HepG2 (cell line): ENCODE data around the gene FANCE. TPM values are rescaled to one million over a fixed set of nuclear protein-coding genes. Genes with fewer than 3 reads are reported as not detected.

Experiments used
- ASH2L ChIP-seq: fragments of 300-600, 200-600 bp; sonication (generic); IDR thresholded peaks from 2 replicates; pipeline ENCODE4 v1.7.0; 2017; ENCODE audit warnings: low read depth, mild to moderate bottlenecking, moderate library complexity, mixed read lengths, low read length; ENCODE audit not compliant: insufficient read length
- ATAD3A ChIP-seq: sonication (generic); formaldehyde crosslinking; IDR thresholded peaks from 2 replicates; pipeline ENCODE4 v1.4.0; 2020; ENCODE audit warnings: missing genetic modification reagents
- CEBPG ChIP-seq: IDR thresholded peaks from 2 replicates; pipeline ENCODE4 v1.6.1; 2016
- HNF4G ChIP-seq, 2 experiments: sonication (generic) in 1 of 2; formaldehyde crosslinking in 1 of 2; IDR thresholded peaks; 2 replicates each; pipeline versions ENCODE4 v1.4.0 to v1.6.1; 2011 to 2020; ENCODE audit warnings: borderline replicate concordance in 2 of 2, low read depth in 2 of 2, mild to moderate bottlenecking in 2 of 2, low read length in 1 of 2, missing genetic modification reagents in 1 of 2, moderate library complexity in 1 of 2
- KDM6A ChIP-seq: IDR thresholded peaks from 2 replicates; pipeline ENCODE4 v1.6.1; 2016; ENCODE audit warnings: low read depth
- MEF2D ChIP-seq: sonication (generic); formaldehyde crosslinking; IDR thresholded peaks from 2 replicates; pipeline ENCODE4 v1.5.1; 2020; ENCODE audit warnings: mild to moderate bottlenecking, missing genetic modification reagents
- MTF1 ChIP-seq: sonication (generic); formaldehyde crosslinking; IDR thresholded peaks from 2 replicates; pipeline ENCODE4 v1.5.0; 2020; ENCODE audit warnings: missing genetic modification reagents
- NR2F6 ChIP-seq, 2 experiments: IDR thresholded peaks; 2 replicates each; pipeline ENCODE4 v1.6.1; 2016; ENCODE audit warnings: antibody characterized with exemption in 1 of 2, mild to moderate bottlenecking in 1 of 2
- PAWR ChIP-seq: sonication (generic); formaldehyde crosslinking; IDR thresholded peaks from 2 replicates; pipeline ENCODE4 v1.4.0; 2020; ENCODE audit warnings: missing genetic modification reagents, mild to moderate bottlenecking, borderline replicate concordance
- RFX5 ChIP-seq: IDR thresholded peaks from 2 replicates; pipeline ENCODE4 v1.6.1; 2011; ENCODE audit warnings: low read depth, low read length, improper control_type of control experiment
- SCMH1 ChIP-seq: sonication (generic); formaldehyde crosslinking; IDR thresholded peaks from 2 replicates; pipeline ENCODE4 v1.9.0; 2021; ENCODE audit warnings: missing genetic modification reagents, mild to moderate bottlenecking, borderline replicate concordance
- SMAD9 ChIP-seq: sonication (generic); formaldehyde crosslinking; IDR thresholded peaks from 2 replicates; pipeline ENCODE4 v1.5.1; 2020; ENCODE audit warnings: mild to moderate bottlenecking, missing genetic modification reagents
- SMYD3 ChIP-seq: sonication (generic); formaldehyde crosslinking; IDR thresholded peaks from 2 replicates; pipeline ENCODE4 v1.8.1; 2023; ENCODE audit warnings: mild to moderate bottlenecking, missing genetic modification reagents
- SSRP1 ChIP-seq: IDR thresholded peaks from 2 replicates; pipeline ENCODE4 v1.6.1; 2016; ENCODE audit warnings: control low read depth
- ZBTB14 ChIP-seq: sonication (generic); formaldehyde crosslinking; IDR thresholded peaks from 2 replicates; pipeline ENCODE4 v1.4.0; 2020; ENCODE audit warnings: missing genetic modification reagents
- ZBTB40 ChIP-seq, 2 experiments: fragments of 450-650 bp in 1 of 2; sonication (generic) in 1 of 2; formaldehyde crosslinking in 1 of 2; IDR thresholded peaks; 2 replicates each; pipeline versions ENCODE4 v1.6.1 to v1.8.0; 2016 to 2022; ENCODE audit warnings: antibody characterized with exemption in 1 of 2, mild to moderate bottlenecking in 1 of 2, missing genetic modification reagents in 1 of 2
- ZC3H13 ChIP-seq: sonication (generic); formaldehyde crosslinking; IDR thresholded peaks from 2 replicates; pipeline ENCODE4 v1.8.1; 2023; ENCODE audit warnings: mild to moderate bottlenecking, missing genetic modification reagents, moderate library complexity
- ZNF567 ChIP-seq: sonication (generic); formaldehyde crosslinking; IDR thresholded peaks from 2 replicates; pipeline ENCODE4 v1.8.1; 2023; ENCODE audit warnings: mild to moderate bottlenecking, missing genetic modification reagents, borderline replicate concordance
- ZNF766 ChIP-seq: sonication (generic); formaldehyde crosslinking; IDR thresholded peaks from 2 replicates; pipeline ENCODE4 v1.5.0; 2020; ENCODE audit warnings: missing genetic modification reagents, borderline replicate concordance
- polyA plus RNA-seq, 8 experiments: library from polyadenylated mRNA; depleted of rRNA in 3 of 8; stranded (reverse) in 7 of 8; unstranded in 1 of 8; fragments of >200 nt; fragmentation: Illumina TruSeq in 4 of 8; extraction: Trizol in 4 of 8; gene quantifications; 2 replicates each; pipeline versions ENCODE4 v1.2.1 to v1.2.3, GENCODE V29; 2011 to 2016; ENCODE audit warnings: low read depth in 4 of 8, missing spikeins in 1 of 8, mixed read lengths in 1 of 8; ENCODE audit not compliant: insufficient read depth in 1 of 8
- total RNA-seq, 5 experiments: library from RNA; depleted of rRNA; stranded (reverse); fragments of >200 nt; fragmentation: Illumina TruSeq; extraction: Trizol; gene quantifications; 2 replicates each; pipeline ENCODE4 v1.2.3, GENCODE V29; 2016; ENCODE audit warnings: low read depth in 1 of 5

FANCE gene
- total and polyA plus RNA-seq, 2 of the 13 experiments (the other 11 are each of a cell fraction or from before 2014, with no cell fraction given) = 7.1 to 11.2 TPM

GRCh38 chr6:35473075-35473849 is 21.1 kb downstream of the FANCE start (continued):
- TF ChIP-seq ZBTB14 (CRISPR knock-in tag) = no peak
- TF ChIP-seq ASH2L = no peak
- 0 out of 2 replicates have a peak, but pooled peaks have one; percentile 35 for TF ChIP-seq RFX5
- TF ChIP-seq PAWR = no peak
- TF ChIP-seq CEBPG (CRISPR knock-in tag) = no peak
- no peak for TF ChIP-seq SMAD9
- TF ChIP-seq KDM6A (CRISPR knock-in tag) = no peak
- TF ChIP-seq SSRP1 = peak; percentile 95
- 0 out of 2 replicates have a peak, but pooled peaks have one; percentile 18 for TF ChIP-seq MEF2D (CRISPR knock-in tag)
- no peak for TF ChIP-seq SCMH1 (CRISPR knock-in tag)
- no peak for TF ChIP-seq ZNF766
- no peak for TF ChIP-seq NR2F6 (IDR thresholded peaks at IDR 0.05)
- TF ChIP-seq NR2F6 (CRISPR knock-in tag; IDR thresholded peaks at IDR 0.05) = no peak
- TF ChIP-seq HNF4G (IDR thresholded peaks at IDR 0.05; ENCODE audit: borderline replicate concordance, low read depth, low read length) = no peak
- no peak for TF ChIP-seq HNF4G (CRISPR knock-in tag; IDR thresholded peaks at IDR 0.05; ENCODE audit: borderline replicate concordance, low read depth)
- TF ChIP-seq ZNF567 (CRISPR knock-in tag) = no peak
- no peak for TF ChIP-seq MTF1 (CRISPR knock-in tag)
- no peak for TF ChIP-seq ZC3H13 (CRISPR knock-in tag)
- TF ChIP-seq SMYD3 = no peak
- no peak for TF ChIP-seq ATAD3A (CRISPR knock-in tag)
- TF ChIP-seq ZBTB40 (IDR thresholded peaks at IDR 0.05) = no peak
- TF ChIP-seq ZBTB40 (CRISPR knock-in tag; IDR thresholded peaks at IDR 0.05) = no peak
